ENCODE data around the gene PARD3. TPM values are rescaled to one million over a fixed set of nuclear protein-coding genes. Genes with fewer than 3 reads are reported as not detected.

PARD3 gene
- total RNA-seq, 1 donor from 2014 or later, result 37.2 TPM

DNA sequence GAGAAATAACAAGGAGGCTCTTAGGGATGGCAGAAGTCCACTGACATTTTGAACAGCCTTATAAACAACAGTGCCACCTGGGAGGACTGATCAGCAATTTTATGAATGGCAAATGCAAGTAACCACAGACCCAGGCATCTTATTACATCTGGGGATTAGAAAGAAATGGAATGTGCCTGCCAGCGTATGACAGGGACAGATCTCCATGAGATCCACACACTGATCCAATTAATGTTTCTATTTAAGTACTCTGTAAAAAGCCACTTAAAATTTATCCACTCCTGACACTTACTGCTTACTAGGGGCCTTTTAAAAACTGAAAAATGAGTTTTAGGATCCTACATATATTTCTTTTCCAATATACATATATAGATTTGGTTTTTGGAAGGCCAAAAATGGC, 28.6 kb downstream of the PARD3 start:
- no peak for DNase-seq (ENCODE audit: extremely low spot score, unreplicated experiment)
- no peak overlapping the region for H3K4me3 Mint-ChIP-seq (ENCODE audit: unreplicated experiment)
- H3K36me3 Mint-ChIP-seq (ENCODE audit: unreplicated experiment), result no peaks in the 10 kb centered on the region
- no peak overlapping the region for H3K27ac Mint-ChIP-seq (ENCODE audit: unreplicated experiment)
- TF ChIP-seq, protein P1, sequence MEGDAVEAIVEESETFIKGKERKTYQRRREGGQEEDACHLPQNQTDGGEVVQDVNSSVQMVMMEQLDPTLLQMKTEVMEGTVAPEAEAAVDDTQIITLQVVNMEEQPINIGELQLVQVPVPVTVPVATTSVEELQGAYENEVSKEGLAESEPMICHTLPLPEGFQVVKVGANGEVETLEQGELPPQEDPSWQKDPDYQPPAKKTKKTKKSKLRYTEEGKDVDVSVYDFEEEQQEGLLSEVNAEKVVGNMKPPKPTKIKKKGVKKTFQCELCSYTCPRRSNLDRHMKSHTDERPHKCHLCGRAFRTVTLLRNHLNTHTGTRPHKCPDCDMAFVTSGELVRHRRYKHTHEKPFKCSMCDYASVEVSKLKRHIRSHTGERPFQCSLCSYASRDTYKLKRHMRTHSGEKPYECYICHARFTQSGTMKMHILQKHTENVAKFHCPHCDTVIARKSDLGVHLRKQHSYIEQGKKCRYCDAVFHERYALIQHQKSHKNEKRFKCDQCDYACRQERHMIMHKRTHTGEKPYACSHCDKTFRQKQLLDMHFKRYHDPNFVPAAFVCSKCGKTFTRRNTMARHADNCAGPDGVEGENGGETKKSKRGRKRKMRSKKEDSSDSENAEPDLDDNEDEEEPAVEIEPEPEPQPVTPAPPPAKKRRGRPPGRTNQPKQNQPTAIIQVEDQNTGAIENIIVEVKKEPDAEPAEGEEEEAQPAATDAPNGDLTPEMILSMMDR (IDR thresholded peaks at IDR 0.05), result no peak
- H3K4me1 Mint-ChIP-seq (ENCODE audit: unreplicated experiment), result peaks cover 36% of the 10 kb centered on the region
- no peaks in the 10 kb centered on the region for H3K27me3 Mint-ChIP-seq (ENCODE audit: unreplicated experiment)
- H3K9me3 Mint-ChIP-seq (ENCODE audit: unreplicated experiment), result no peaks in the 10 kb centered on the region

DNA sequence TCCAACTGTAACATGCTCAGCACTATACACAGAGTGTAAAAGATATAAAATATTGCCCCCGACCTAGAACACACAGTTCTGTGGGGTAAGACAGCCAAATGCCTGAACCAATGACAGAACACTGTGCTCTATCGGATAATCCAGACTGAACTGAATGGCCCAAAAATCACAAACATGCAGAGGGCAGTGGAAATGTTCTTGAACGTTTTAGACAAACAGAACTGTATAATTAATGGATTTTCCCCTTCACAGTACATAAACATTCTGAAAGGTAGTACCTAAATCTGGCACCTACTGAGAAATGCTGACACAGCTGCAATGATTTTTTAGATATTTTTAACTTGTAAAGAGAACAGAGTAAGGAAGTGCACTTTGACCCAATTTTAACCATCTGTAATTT, 33.4 kb downstream of the PARD3 start:
- no peak for DNase-seq (ENCODE audit: extremely low spot score, unreplicated experiment)
- Mint-ChIP-seq H3K27me3 (ENCODE audit: unreplicated experiment) (no peaks in the 10 kb centered on the region), H3K9me3 (ENCODE audit: unreplicated experiment) (no peaks in the 10 kb centered on the region), H3K36me3 (ENCODE audit: unreplicated experiment) (peaks cover 2% of the 10 kb centered on the region), H3K4me1 (ENCODE audit: unreplicated experiment) (peaks cover 37% of the 10 kb centered on the region), H3K4me3 (ENCODE audit: unreplicated experiment) (no peak overlapping the region), H3K27ac (ENCODE audit: unreplicated experiment) (no peak overlapping the region)
- TF ChIP-seq, protein P1 (IDR thresholded peaks at IDR 0.05), result no peak

DNA sequence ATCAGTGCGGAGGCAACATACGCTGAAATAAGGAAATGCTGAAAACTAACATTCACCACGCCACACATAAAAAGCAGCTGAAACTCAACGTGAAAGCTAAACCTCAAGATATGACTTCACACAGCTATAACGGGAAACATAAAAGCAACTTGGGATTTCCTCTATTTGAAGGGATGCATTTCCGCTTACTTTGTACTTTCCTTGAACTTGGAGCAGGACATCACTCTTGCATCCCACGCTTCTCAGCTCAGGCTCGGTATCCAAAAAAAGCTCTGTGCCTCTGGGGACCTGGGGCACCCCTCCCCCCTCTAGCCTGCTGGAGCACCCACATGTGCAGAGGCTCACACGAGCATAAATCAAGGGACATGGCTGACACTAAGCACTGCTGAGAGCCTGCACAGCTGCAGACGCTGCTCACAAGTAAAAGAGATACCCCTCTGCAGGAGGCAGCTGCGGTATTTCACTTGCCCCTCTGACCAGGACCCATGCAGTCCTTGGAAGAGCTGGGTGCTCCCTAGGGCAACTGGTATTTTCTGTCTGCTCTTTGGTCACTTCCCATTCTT, 34.2 kb downstream of the PARD3 start:
- TF ChIP-seq, protein P1 (IDR thresholded peaks at IDR 0.05), result no peak
- Mint-ChIP-seq H3K4me1 (ENCODE audit: unreplicated experiment) (peaks cover 36% of the 10 kb centered on the region), H3K36me3 (ENCODE audit: unreplicated experiment) (peaks cover 2% of the 10 kb centered on the region), H3K27me3 (ENCODE audit: unreplicated experiment) (no peaks in the 10 kb centered on the region), H3K9me3 (ENCODE audit: unreplicated experiment) (no peaks in the 10 kb centered on the region), H3K27ac (ENCODE audit: unreplicated experiment) (peak overlapping the region; percentile 62), H3K4me3 (ENCODE audit: unreplicated experiment) (peak overlapping the region; percentile 50)
- DNase-seq (ENCODE audit: extremely low spot score, unreplicated experiment), result no peak

DNA sequence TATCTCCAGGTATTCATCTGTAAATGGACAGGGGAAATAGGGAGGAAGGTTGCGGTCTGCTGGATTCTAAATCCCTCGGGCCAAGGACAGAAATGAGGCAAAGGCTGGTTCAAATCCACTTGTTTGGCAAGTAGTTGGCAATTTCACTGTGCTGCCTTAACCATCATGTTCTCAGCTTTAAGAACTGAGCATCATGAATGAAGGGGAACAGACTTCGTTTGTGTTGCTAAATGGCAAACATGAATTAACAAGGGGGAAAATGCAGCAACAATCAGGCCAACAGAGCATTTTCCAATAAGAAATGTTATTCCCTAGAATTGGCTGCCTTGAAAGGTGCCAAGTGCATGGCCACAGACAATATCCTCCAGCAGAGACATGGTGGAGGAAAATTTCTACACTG, 36.9 kb downstream of the PARD3 start:
- no peaks in the 10 kb centered on the region for H3K27me3 Mint-ChIP-seq (ENCODE audit: unreplicated experiment)
- DNase-seq (ENCODE audit: extremely low spot score, unreplicated experiment), result no peak
- H3K27ac Mint-ChIP-seq (ENCODE audit: unreplicated experiment), result no peak overlapping the region
- H3K36me3 Mint-ChIP-seq (ENCODE audit: unreplicated experiment), result peaks cover 2% of the 10 kb centered on the region
- H3K4me3 Mint-ChIP-seq (ENCODE audit: unreplicated experiment), result no peak overlapping the region
- H3K9me3 Mint-ChIP-seq (ENCODE audit: unreplicated experiment), result no peaks in the 10 kb centered on the region
- peaks cover 35% of the 10 kb centered on the region for H3K4me1 Mint-ChIP-seq (ENCODE audit: unreplicated experiment)
- TF ChIP-seq, protein P1 (IDR thresholded peaks at IDR 0.05), result no peak

DNA sequence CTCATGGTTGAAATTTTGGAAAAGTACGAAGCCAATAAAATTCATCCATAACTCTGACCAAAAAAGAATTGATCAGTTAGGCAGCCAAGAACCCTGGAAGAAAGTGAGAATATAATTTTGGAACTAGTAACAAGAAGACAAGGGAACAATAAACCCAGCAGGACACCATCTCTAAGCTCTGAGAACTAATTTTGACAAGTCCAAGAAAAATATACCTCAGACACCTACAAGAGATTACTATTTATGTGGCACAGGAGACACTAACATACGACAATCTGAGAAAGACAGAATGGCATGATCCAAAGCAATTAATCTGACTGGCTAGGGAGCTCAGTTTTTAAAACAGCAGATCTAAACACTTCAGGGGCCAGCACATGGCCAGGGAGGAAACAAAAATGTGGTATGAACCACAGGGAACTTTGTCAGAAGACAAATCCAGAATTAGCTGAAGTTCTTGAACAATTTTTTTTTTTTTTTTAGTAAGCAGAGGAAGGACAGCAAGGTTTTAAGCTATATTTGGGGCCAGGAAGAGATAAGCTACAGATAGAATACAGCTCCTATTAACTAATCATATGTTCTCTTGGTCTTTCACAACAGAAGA, 38.9 kb downstream of the PARD3 start:
- no peak for DNase-seq (ENCODE audit: extremely low spot score, unreplicated experiment)
- TF ChIP-seq, protein P1 (IDR thresholded peaks at IDR 0.05), result no peak
- Mint-ChIP-seq H3K9me3 (ENCODE audit: unreplicated experiment) (no peaks in the 10 kb centered on the region), H3K4me1 (ENCODE audit: unreplicated experiment) (peaks cover 21% of the 10 kb centered on the region), H3K27me3 (ENCODE audit: unreplicated experiment) (no peaks in the 10 kb centered on the region), H3K36me3 (ENCODE audit: unreplicated experiment) (peaks cover 2% of the 10 kb centered on the region), H3K4me3 (ENCODE audit: unreplicated experiment) (no peak overlapping the region), H3K27ac (ENCODE audit: unreplicated experiment) (peak overlapping the region; percentile 32)
